ENCODE data around the gene GNB1L.
A peak's percentile ranks its signal among the peaks of the same experiment; 100 is the strongest.

The GNB1L gene

GRCh38 chr22:19897726-19898125, 43.1 kb upstream of the GNB1L start:
- Histone ChIP-seq H3K9me3 (ENCODE audit: control insufficient read depth, insufficient read depth, low read length) (no peaks in the 10 kb centered on the region), H3K4me1 (ENCODE audit: control insufficient read depth, insufficient read depth, low read length) (no peaks in the 10 kb centered on the region; the same call in 1 of the 2 replicates), H3K4me3 (ENCODE audit: low read length) (no peak overlapping the region), H3K27me3 (ENCODE audit: control insufficient read depth, insufficient read depth, low read length) (no peaks in the 10 kb centered on the region), H3K27ac (ENCODE audit: low read length) (no peak overlapping the region), H3K36me3 (ENCODE audit: control insufficient read depth, insufficient read depth, low read length) (no peaks in the 10 kb centered on the region)
- no peak for DNase-seq (ENCODE audit: low read depth, low spot score)
- WGBS (ENCODE audit: insufficient coverage, insufficient read length): no CpG with 5 or more reads among the region's 16 CpGs

- Histone ChIP-seq H3K27ac (ENCODE audit: low read length) (no peak overlapping the region), H3K4me3 (ENCODE audit: low read length) (no peak overlapping the region), H3K9me3 (ENCODE audit: control insufficient read depth, insufficient read depth, low read length) (no peaks in the 10 kb centered on the region), H3K4me1 (ENCODE audit: control insufficient read depth, insufficient read depth, low read length) (peaks cover 2% of the 10 kb centered on the region), H3K36me3 (ENCODE audit: control insufficient read depth, insufficient read depth, low read length) (no peaks in the 10 kb centered on the region), H3K27me3 (ENCODE audit: control insufficient read depth, insufficient read depth, low read length) (no peaks in the 10 kb centered on the region)
- WGBS (ENCODE audit: insufficient coverage, insufficient read length): no CpG with 5 or more reads among the region's 15 CpGs
- no peak for DNase-seq (ENCODE audit: low read depth, low spot score)
These were observed 42.1 kb upstream of the GNB1L start for GRCh38 chr22:19896665-19897355.

- no peaks in the 10 kb centered on the region for H3K9me3 ChIP-seq (ENCODE audit: control insufficient read depth, insufficient read depth, low read length)
- H3K4me1 ChIP-seq (ENCODE audit: control insufficient read depth, insufficient read depth, low read length): peaks cover 3% of the 10 kb centered on the region
- no peak for DNase-seq (ENCODE audit: low read depth, low spot score)
- WGBS (ENCODE audit: insufficient coverage, insufficient read length): no CpG with 5 or more reads among the region's 23 CpGs
- H3K27me3 ChIP-seq (ENCODE audit: control insufficient read depth, insufficient read depth, low read length): no peaks in the 10 kb centered on the region
- H3K27ac ChIP-seq (ENCODE audit: low read length): no peak overlapping the region
- no peak overlapping the region for H3K4me3 ChIP-seq (ENCODE audit: low read length)
- H3K36me3 ChIP-seq (ENCODE audit: control insufficient read depth, insufficient read depth, low read length): no peaks in the 10 kb centered on the region
These were observed 40.6 kb upstream of the GNB1L start for GRCh38 chr22:19895160-19895849.

- Histone ChIP-seq H3K36me3 (ENCODE audit: control insufficient read depth, insufficient read depth, low read length) (no peaks in the 10 kb centered on the region), H3K9me3 (ENCODE audit: control insufficient read depth, insufficient read depth, low read length) (no peaks in the 10 kb centered on the region), H3K27ac (ENCODE audit: low read length) (no peak overlapping the region), H3K4me3 (ENCODE audit: low read length) (no peak overlapping the region), H3K4me1 (ENCODE audit: control insufficient read depth, insufficient read depth, low read length) (peaks cover 3% of the 10 kb centered on the region), H3K27me3 (ENCODE audit: control insufficient read depth, insufficient read depth, low read length) (no peaks in the 10 kb centered on the region)
- no peak for DNase-seq (ENCODE audit: low read depth, low spot score)
- WGBS (ENCODE audit: insufficient coverage, insufficient read length): no CpG with 5 or more reads among the region's 15 CpGs
These were observed 38.7 kb upstream of the GNB1L start for GRCh38 chr22:19893363-19893762.

- DNase-seq (ENCODE audit: low read depth, low spot score): no peak
- no CpG with 5 or more reads among the region's 13 CpGs for WGBS (ENCODE audit: insufficient coverage, insufficient read length)
- Histone ChIP-seq H3K27ac (ENCODE audit: low read length) (no peak overlapping the region), H3K4me3 (ENCODE audit: low read length) (no peak overlapping the region), H3K27me3 (ENCODE audit: control insufficient read depth, insufficient read depth, low read length) (no peaks in the 10 kb centered on the region), H3K4me1 (ENCODE audit: control insufficient read depth, insufficient read depth, low read length) (peaks cover 3% of the 10 kb centered on the region), H3K36me3 (ENCODE audit: control insufficient read depth, insufficient read depth, low read length) (no peaks in the 10 kb centered on the region), H3K9me3 (ENCODE audit: control insufficient read depth, insufficient read depth, low read length) (no peaks in the 10 kb centered on the region)
These were observed 38.3 kb upstream of the GNB1L start for GRCh38 chr22:19892925-19893324.

- H3K27me3 ChIP-seq (ENCODE audit: control insufficient read depth, insufficient read depth, low read length): no peaks in the 10 kb centered on the region
- no peak overlapping the region for H3K27ac ChIP-seq (ENCODE audit: low read length)
- no peaks in the 10 kb centered on the region for H3K9me3 ChIP-seq (ENCODE audit: control insufficient read depth, insufficient read depth, low read length)
- no peaks in the 10 kb centered on the region for H3K36me3 ChIP-seq (ENCODE audit: control insufficient read depth, insufficient read depth, low read length)
- no peak overlapping the region for H3K4me3 ChIP-seq (ENCODE audit: low read length)
- no CpG with 5 or more reads among the region's 24 CpGs for WGBS (ENCODE audit: insufficient coverage, insufficient read length)
- peaks cover 3% of the 10 kb centered on the region for H3K4me1 ChIP-seq (ENCODE audit: control insufficient read depth, insufficient read depth, low read length)
- DNase-seq (ENCODE audit: low read depth, low spot score): no peak
These were observed 37.7 kb upstream of the GNB1L start for GRCh38 chr22:19892257-19892879.

- H3K4me1 ChIP-seq (ENCODE audit: control insufficient read depth, insufficient read depth, low read length): peaks cover 3% of the 10 kb centered on the region
- H3K36me3 ChIP-seq (ENCODE audit: control insufficient read depth, insufficient read depth, low read length): no peaks in the 10 kb centered on the region
- WGBS (ENCODE audit: insufficient coverage, insufficient read length): no CpG with 5 or more reads among the region's 32 CpGs
- no peaks in the 10 kb centered on the region for H3K27me3 ChIP-seq (ENCODE audit: control insufficient read depth, insufficient read depth, low read length)
- no peaks in the 10 kb centered on the region for H3K9me3 ChIP-seq (ENCODE audit: control insufficient read depth, insufficient read depth, low read length)
- no peak overlapping the region for H3K27ac ChIP-seq (ENCODE audit: low read length)
- peak; percentile 54 for DNase-seq (ENCODE audit: low read depth, low spot score)
- no peak overlapping the region for H3K4me3 ChIP-seq (ENCODE audit: low read length)
These were observed 36.9 kb upstream of the GNB1L start for GRCh38 chr22:19891317-19892256.

- Histone ChIP-seq H3K9me3 (ENCODE audit: control insufficient read depth, insufficient read depth, low read length) (no peaks in the 10 kb centered on the region), H3K4me3 (ENCODE audit: low read length) (no peak overlapping the region), H3K27me3 (ENCODE audit: control insufficient read depth, insufficient read depth, low read length) (no peaks in the 10 kb centered on the region), H3K36me3 (ENCODE audit: control insufficient read depth, insufficient read depth, low read length) (no peaks in the 10 kb centered on the region), H3K27ac (ENCODE audit: low read length) (no peak overlapping the region), H3K4me1 (ENCODE audit: control insufficient read depth, insufficient read depth, low read length) (peaks cover 3% of the 10 kb centered on the region)
- WGBS (ENCODE audit: insufficient coverage, insufficient read length): no CpG with 5 or more reads among the region's 20 CpGs
- DNase-seq (ENCODE audit: low read depth, low spot score): no peak
These were observed 36.0 kb upstream of the GNB1L start for GRCh38 chr22:19890502-19891316.

- H3K36me3 ChIP-seq (ENCODE audit: control insufficient read depth, insufficient read depth, low read length): no peaks in the 10 kb centered on the region
- H3K4me3 ChIP-seq (ENCODE audit: low read length): no peak overlapping the region
- no peak for DNase-seq (ENCODE audit: low read depth, low spot score)
- no peak overlapping the region for H3K27ac ChIP-seq (ENCODE audit: low read length)
- whole genome bisulfite sequencing (ENCODE audit: insufficient coverage, insufficient read length): no CpG with 5 or more reads among the region's 9 CpGs
- H3K9me3 ChIP-seq (ENCODE audit: control insufficient read depth, insufficient read depth, low read length): no peaks in the 10 kb centered on the region
- no peaks in the 10 kb centered on the region for H3K27me3 ChIP-seq (ENCODE audit: control insufficient read depth, insufficient read depth, low read length)
- H3K4me1 ChIP-seq (ENCODE audit: control insufficient read depth, insufficient read depth, low read length): peaks cover 3% of the 10 kb centered on the region
These were observed 35.3 kb upstream of the GNB1L start for GRCh38 chr22:19889951-19890350.

Measured in iPS DF 6.9 (cell line).